ENCODE results near the gene TMEFF2. TPM values are rescaled to one million over a fixed set of nuclear protein-coding genes. Genes with fewer than 3 reads are reported as not detected.

TMEFF2 gene
- total RNA-seq, 6 donors from 2014 or later: 0.69 TPM; not detected in 5

GRCh38 chr2:191916826-191917225 lies 277.9 kb downstream of the TMEFF2 start:
- H3K27me3 ChIP-seq: no peaks in the 10 kb centered on the region
- TF ChIP-seq POLR2AphosphoS5 (IDR thresholded peaks at IDR 0.05) (no peak), POLR2A (IDR thresholded peaks at IDR 0.05) (no peak), EP300 (IDR thresholded peaks at IDR 0.05) (no peak), CTCF (IDR thresholded peaks at IDR 0.05) (no peak)
- no peak for ATAC-seq (ENCODE audit: low FRiP score in 2 of 2)
- DNase-seq: no peak
- no peak overlapping the region for H3K27ac ChIP-seq
- no peaks in the 10 kb centered on the region for H3K9me3 ChIP-seq
- H3K36me3 ChIP-seq: no peaks in the 10 kb centered on the region
- H3K4me3 ChIP-seq: no peak overlapping the region
- WGBS, 2 donors: 93 to 94% methylated on average over 1 of the region's 1 CpG
- peaks cover 0 to 5% (median 1%) of the 10 kb centered on the region in 4 donors for H3K4me1 ChIP-seq

GRCh38 chr2:191915750-191916149 lies 279.0 kb downstream of the TMEFF2 start:
- no peak for DNase-seq
- Histone ChIP-seq H3K27me3 (no peaks in the 10 kb centered on the region), H3K9me3 (no peaks in the 10 kb centered on the region), H3K36me3 (no peaks in the 10 kb centered on the region), H3K4me1 (peaks cover 0 to 5% (median 1%) of the 10 kb centered on the region in 4 donors), H3K27ac (no peak overlapping the region), H3K4me3 (no peak overlapping the region)
- no peak for ATAC-seq (ENCODE audit: low FRiP score in 2 of 2)
- no peak for TF ChIP-seq POLR2A (IDR thresholded peaks at IDR 0.05)
- TF ChIP-seq EP300 (IDR thresholded peaks at IDR 0.05): no peak
- no peak for TF ChIP-seq POLR2AphosphoS5 (IDR thresholded peaks at IDR 0.05)
- TF ChIP-seq CTCF (IDR thresholded peaks at IDR 0.05): no peak
- 92 to 94% methylated on average over 2 of the region's 2 CpGs for WGBS, 2 donors

GRCh38 chr2:191913796-191914195 lies 280.9 kb downstream of the TMEFF2 start:
- H3K27me3 ChIP-seq: no peaks in the 10 kb centered on the region
- 81 to 95% methylated on average over 1 of the region's 1 CpG for WGBS, 2 donors
- TF ChIP-seq CTCF (IDR thresholded peaks at IDR 0.05): no peak
- TF ChIP-seq POLR2A (IDR thresholded peaks at IDR 0.05): no peak
- TF ChIP-seq POLR2AphosphoS5 (IDR thresholded peaks at IDR 0.05): no peak
- no peak for TF ChIP-seq EP300 (IDR thresholded peaks at IDR 0.05)
- no peak for ATAC-seq (ENCODE audit: low FRiP score in 2 of 2)
- H3K4me3 ChIP-seq: no peak overlapping the region
- no peaks in the 10 kb centered on the region for H3K36me3 ChIP-seq
- no peak for DNase-seq
- peaks cover 0 to 5% (median 1%) of the 10 kb centered on the region in 4 donors for H3K4me1 ChIP-seq
- no peaks in the 10 kb centered on the region for H3K9me3 ChIP-seq
- H3K27ac ChIP-seq: no peak overlapping the region

- H3K27me3 ChIP-seq: no peaks in the 10 kb centered on the region
- no peaks in the 10 kb centered on the region for H3K36me3 ChIP-seq
- no peak for DNase-seq
- peaks cover 0 to 7% (median 0%) of the 10 kb centered on the region in 4 donors for H3K4me1 ChIP-seq
- TF ChIP-seq EP300 (IDR thresholded peaks at IDR 0.05) (no peak), POLR2A (IDR thresholded peaks at IDR 0.05) (no peak), POLR2AphosphoS5 (IDR thresholded peaks at IDR 0.05) (no peak), CTCF (IDR thresholded peaks at IDR 0.05) (no peak)
- ATAC-seq (ENCODE audit: low FRiP score in 2 of 2): no peak
- no peak overlapping the region for H3K4me3 ChIP-seq
- WGBS, 2 donors: 72 to 83% methylated on average over 3 of the region's 3 CpGs
- H3K9me3 ChIP-seq: no peaks in the 10 kb centered on the region
- no peak overlapping the region for H3K27ac ChIP-seq
Observed at GRCh38 chr2:191912764-191913163, 282.0 kb downstream of the TMEFF2 start.

- peaks cover 0 to 9% (median 0%) of the 10 kb centered on the region in 4 donors for H3K4me1 ChIP-seq
- H3K4me3 ChIP-seq: no peak overlapping the region
- no peak for TF ChIP-seq POLR2AphosphoS5 (IDR thresholded peaks at IDR 0.05)
- no peak for TF ChIP-seq CTCF (IDR thresholded peaks at IDR 0.05)
- TF ChIP-seq POLR2A (IDR thresholded peaks at IDR 0.05): no peak
- no peak for TF ChIP-seq EP300 (IDR thresholded peaks at IDR 0.05)
- no peak overlapping the region for H3K27ac ChIP-seq
- H3K27me3 ChIP-seq: no peaks in the 10 kb centered on the region
- no peak for ATAC-seq (ENCODE audit: low FRiP score in 2 of 2)
- H3K9me3 ChIP-seq: no peaks in the 10 kb centered on the region
- no peaks in the 10 kb centered on the region for H3K36me3 ChIP-seq
- no peak for DNase-seq
- 82 to 83% methylated on average over 2 of the region's 2 CpGs for WGBS, 2 donors
Observed at GRCh38 chr2:191910518-191910917, 284.2 kb downstream of the TMEFF2 start.

All from upper lobe of left lung (tissue), 6 donors.